Measurements from ENCODE around the gene BRPF1.

- TF ChIP-seq CTCF (IDR thresholded peaks at IDR 0.05; ENCODE audit: low read length) (no peak), EZH2 (optimal IDR thresholded peaks at IDR 0.05; ENCODE audit: low read depth, low read length) (no peak)
Measured at GRCh38 chr3:9715136-9715535, 16.4 kb upstream of the BRPF1 start.
